ENCODE results near the gene SBF2. TPM values are rescaled to one million over a fixed set of nuclear protein-coding genes. Genes with fewer than 3 reads are reported as not detected.

SBF2 gene
- total RNA-seq, 5 donors from 2014 or later (not counting 1 experiment from before 2014, with no cell fraction given): 9.5 to 23.5 (median 13.0) TPM

GRCh38 chr11:10204021-10204420 is 90.0 kb downstream of the SBF2 start:
- Histone ChIP-seq H3K4me1 (ENCODE audit: control insufficient read depth in 1 of 2, extremely low read depth in 1 of 2, insufficient read depth in 2 of 2, low read length in 2 of 2) (no peaks in the 10 kb centered on the region), H3K9me3 (peaks cover 3% of the 10 kb centered on the region), H3K4me3 (ENCODE audit: control insufficient read depth in 1 of 2, extremely low read depth in 1 of 2, low read length in 1 of 2) (no peak overlapping the region), H3K36me3 (ENCODE audit: control insufficient read depth in 2 of 2, extremely low read depth in 1 of 2, insufficient read depth in 1 of 2, low read length in 1 of 2) (no peaks in the 10 kb centered on the region), H3K27me3 (replicated peaks in 1 of 2; ENCODE audit: control insufficient read depth in 2 of 2, extremely low read depth in 1 of 2, insufficient read depth in 2 of 2, low read length in 1 of 2) (no peaks in the 10 kb centered on the region), H3K27ac (ENCODE audit: low read length) (no peak overlapping the region)
- no peaks in the 10 kb centered on the region for H3K27me3 Mint-ChIP-seq
- WGBS (ENCODE audit: insufficient coverage): no CpG with 5 or more reads among the region's 4 CpGs
- no peaks in the 10 kb centered on the region for H3K4me1 Mint-ChIP-seq
- H3K27ac Mint-ChIP-seq: no peak overlapping the region
- ChIA-PET CTCF (interaction anchor here (0.6 to 1.5 kb wide), 6 partner anchors 19 to 126 kb away, joined by 4 to 12 read pairs (median 6); no protein-coding TSS in a partner anchor), POLR2A (interaction anchor here in 1 of 2 donors (0.6 kb wide), 1 partner anchor 81 kb away, joined by 4 read pairs; no protein-coding TSS in a partner anchor)
- H3K36me3 Mint-ChIP-seq: peaks cover 11% of the 10 kb centered on the region
- ATAC-seq (replicated peaks in 1 of 4) (no peak), DNase-seq (no peak)
- H3K4me3 Mint-ChIP-seq: no peak overlapping the region
- H3K9me3 Mint-ChIP-seq: peaks cover 0 to 18% (median 6%) of the 10 kb centered on the region in 3 donors

- Mint-ChIP-seq H3K9me3 (peaks cover 0 to 18% (median 6%) of the 10 kb centered on the region in 3 donors), H3K27ac (no peak overlapping the region), H3K4me1 (no peaks in the 10 kb centered on the region), H3K27me3 (no peaks in the 10 kb centered on the region), H3K36me3 (peaks cover 11% of the 10 kb centered on the region), H3K4me3 (no peak overlapping the region)
- ATAC-seq (replicated peaks in 1 of 4) (no peak), DNase-seq (no peak)
- no peak overlapping the region for H3K4me3 ChIP-seq (ENCODE audit: control insufficient read depth in 1 of 2, extremely low read depth in 1 of 2, low read length in 1 of 2)
- H3K36me3 ChIP-seq (ENCODE audit: control insufficient read depth in 2 of 2, extremely low read depth in 1 of 2, insufficient read depth in 1 of 2, low read length in 1 of 2): no peaks in the 10 kb centered on the region
- WGBS (ENCODE audit: insufficient coverage): 100% methylated on average over 1 of the region's 1 CpG
- ChIA-PET POLR2A (no interaction called here), CTCF (no interaction called here)
- H3K27ac ChIP-seq (ENCODE audit: low read length): no peak overlapping the region
- H3K4me1 ChIP-seq (ENCODE audit: control insufficient read depth in 1 of 2, extremely low read depth in 1 of 2, insufficient read depth in 2 of 2, low read length in 2 of 2): no peaks in the 10 kb centered on the region
- H3K9me3 ChIP-seq: peaks cover 3% of the 10 kb centered on the region
- H3K27me3 ChIP-seq (replicated peaks in 1 of 2; ENCODE audit: control insufficient read depth in 2 of 2, extremely low read depth in 1 of 2, insufficient read depth in 2 of 2, low read length in 1 of 2): no peaks in the 10 kb centered on the region
Observed at GRCh38 chr11:10201343-10201742, 92.7 kb downstream of the SBF2 start.

GRCh38 chr11:10197091-10197490 is 96.9 kb downstream of the SBF2 start:
- no peak overlapping the region for H3K27ac Mint-ChIP-seq
- no peak for ATAC-seq (replicated peaks in 1 of 4)
- Histone ChIP-seq H3K36me3 (ENCODE audit: control insufficient read depth in 2 of 2, extremely low read depth in 1 of 2, insufficient read depth in 1 of 2, low read length in 1 of 2) (no peaks in the 10 kb centered on the region), H3K4me1 (ENCODE audit: control insufficient read depth in 1 of 2, extremely low read depth in 1 of 2, insufficient read depth in 2 of 2, low read length in 2 of 2) (no peaks in the 10 kb centered on the region), H3K27ac (ENCODE audit: low read length) (no peak overlapping the region), H3K27me3 (replicated peaks in 1 of 2; ENCODE audit: control insufficient read depth in 2 of 2, extremely low read depth in 1 of 2, insufficient read depth in 2 of 2, low read length in 1 of 2) (no peaks in the 10 kb centered on the region), H3K9me3 (no peaks in the 10 kb centered on the region), H3K4me3 (ENCODE audit: control insufficient read depth in 1 of 2, extremely low read depth in 1 of 2, low read length in 1 of 2) (no peak overlapping the region)
- H3K27me3 Mint-ChIP-seq: no peaks in the 10 kb centered on the region
- peaks cover 13% of the 10 kb centered on the region for H3K36me3 Mint-ChIP-seq
- no peak for DNase-seq
- no peaks in the 10 kb centered on the region for H3K9me3 Mint-ChIP-seq
- POLR2A ChIA-PET: no interaction called here
- no CpG with 5 or more reads among the region's 2 CpGs for WGBS (ENCODE audit: insufficient coverage)
- H3K4me1 Mint-ChIP-seq: no peaks in the 10 kb centered on the region
- CTCF ChIA-PET: no interaction called here
- no peak overlapping the region for H3K4me3 Mint-ChIP-seq

- Histone ChIP-seq H3K4me1 (ENCODE audit: control insufficient read depth in 1 of 2, extremely low read depth in 1 of 2, insufficient read depth in 2 of 2, low read length in 2 of 2) (no peaks in the 10 kb centered on the region), H3K27ac (ENCODE audit: low read length) (no peak overlapping the region), H3K36me3 (ENCODE audit: control insufficient read depth in 2 of 2, extremely low read depth in 1 of 2, insufficient read depth in 1 of 2, low read length in 1 of 2) (no peaks in the 10 kb centered on the region), H3K27me3 (replicated peaks in 1 of 2; ENCODE audit: control insufficient read depth in 2 of 2, extremely low read depth in 1 of 2, insufficient read depth in 2 of 2, low read length in 1 of 2) (no peaks in the 10 kb centered on the region), H3K9me3 (no peaks in the 10 kb centered on the region), H3K4me3 (ENCODE audit: control insufficient read depth in 1 of 2, extremely low read depth in 1 of 2, low read length in 1 of 2) (no peak overlapping the region)
- DNase-seq (no peak), ATAC-seq (replicated peaks in 1 of 4) (no peak)
- WGBS (ENCODE audit: insufficient coverage): no CpG with 5 or more reads among the region's 2 CpGs
- no peak overlapping the region for H3K4me3 Mint-ChIP-seq
- peaks cover 15% of the 10 kb centered on the region for H3K36me3 Mint-ChIP-seq
- H3K27ac Mint-ChIP-seq: no peak overlapping the region
- no peaks in the 10 kb centered on the region for H3K4me1 Mint-ChIP-seq
- no peaks in the 10 kb centered on the region for H3K27me3 Mint-ChIP-seq
- POLR2A ChIA-PET: no interaction called here
- H3K9me3 Mint-ChIP-seq: no peaks in the 10 kb centered on the region
- CTCF ChIA-PET: no interaction called here
Observed at GRCh38 chr11:10192036-10192435, 102.0 kb downstream of the SBF2 start.

- no peaks in the 10 kb centered on the region for H3K27me3 Mint-ChIP-seq
- peaks cover 0 to 4% (median 0%) of the 10 kb centered on the region in 3 donors for H3K9me3 Mint-ChIP-seq
- peaks cover 10% of the 10 kb centered on the region for H3K36me3 Mint-ChIP-seq
- ChIA-PET CTCF (interaction anchor here in 1 of 2 donors (1.2 to 1.4 kb wide), 2 partner anchors 126 to 146 kb away, joined by 3 to 6 read pairs; no protein-coding TSS in a partner anchor), POLR2A (no interaction called here)
- H3K4me3 Mint-ChIP-seq: no peak overlapping the region
- WGBS (ENCODE audit: insufficient coverage): no CpG with 5 or more reads among the region's 3 CpGs
- H3K4me1 Mint-ChIP-seq: peaks cover 0 to 2% (median 0%) of the 10 kb centered on the region in 3 donors
- no peak overlapping the region for H3K27ac Mint-ChIP-seq
- Histone ChIP-seq H3K27me3 (replicated peaks in 1 of 2; ENCODE audit: control insufficient read depth in 2 of 2, extremely low read depth in 1 of 2, insufficient read depth in 2 of 2, low read length in 1 of 2) (no peaks in the 10 kb centered on the region), H3K36me3 (ENCODE audit: control insufficient read depth in 2 of 2, extremely low read depth in 1 of 2, insufficient read depth in 1 of 2, low read length in 1 of 2) (no peaks in the 10 kb centered on the region), H3K27ac (ENCODE audit: low read length) (no peak overlapping the region), H3K9me3 (no peaks in the 10 kb centered on the region), H3K4me1 (ENCODE audit: control insufficient read depth in 1 of 2, extremely low read depth in 1 of 2, insufficient read depth in 2 of 2, low read length in 2 of 2) (no peaks in the 10 kb centered on the region), H3K4me3 (ENCODE audit: control insufficient read depth in 1 of 2, extremely low read depth in 1 of 2, low read length in 1 of 2) (no peak overlapping the region)
- no peak for DNase-seq
- no peak for ATAC-seq (replicated peaks in 1 of 4)
Observed at GRCh38 chr11:10181811-10182210, 112.2 kb downstream of the SBF2 start.

- Histone ChIP-seq H3K4me3 (ENCODE audit: control insufficient read depth in 1 of 2, extremely low read depth in 1 of 2, low read length in 1 of 2) (no peak overlapping the region), H3K36me3 (ENCODE audit: control insufficient read depth in 2 of 2, extremely low read depth in 1 of 2, insufficient read depth in 1 of 2, low read length in 1 of 2) (no peaks in the 10 kb centered on the region), H3K9me3 (no peaks in the 10 kb centered on the region), H3K4me1 (ENCODE audit: control insufficient read depth in 1 of 2, extremely low read depth in 1 of 2, insufficient read depth in 2 of 2, low read length in 2 of 2) (no peaks in the 10 kb centered on the region), H3K27me3 (replicated peaks in 1 of 2; ENCODE audit: control insufficient read depth in 2 of 2, extremely low read depth in 1 of 2, insufficient read depth in 2 of 2, low read length in 1 of 2) (no peaks in the 10 kb centered on the region), H3K27ac (ENCODE audit: low read length) (no peak overlapping the region)
- Mint-ChIP-seq H3K27ac (no peak overlapping the region), H3K4me3 (no peak overlapping the region), H3K9me3 (no peaks in the 10 kb centered on the region), H3K36me3 (no peaks in the 10 kb centered on the region), H3K4me1 (peaks cover 5 to 19% (median 19%) of the 10 kb centered on the region in 3 donors), H3K27me3 (no peaks in the 10 kb centered on the region)
- no peak for ATAC-seq (replicated peaks in 1 of 4)
- no peak for DNase-seq
- ChIA-PET CTCF (no interaction called here), POLR2A (no interaction called here)
Observed at GRCh38 chr11:10164621-10165020, 129.4 kb downstream of the SBF2 start.

GRCh38 chr11:10162222-10162621 is 131.8 kb downstream of the SBF2 start:
- Mint-ChIP-seq H3K27ac (no peak overlapping the region), H3K9me3 (peaks cover 8 to 16% (median 11%) of the 10 kb centered on the region in 3 donors), H3K4me3 (no peak overlapping the region), H3K4me1 (peaks cover 5 to 10% (median 6%) of the 10 kb centered on the region in 3 donors), H3K36me3 (peaks cover 8% of the 10 kb centered on the region), H3K27me3 (no peaks in the 10 kb centered on the region)
- no CpG with 5 or more reads among the region's 2 CpGs for WGBS (ENCODE audit: insufficient coverage)
- ChIA-PET POLR2A (no interaction called here), CTCF (no interaction called here)
- no peak for ATAC-seq (replicated peaks in 1 of 4)
- Histone ChIP-seq H3K36me3 (ENCODE audit: control insufficient read depth in 2 of 2, extremely low read depth in 1 of 2, insufficient read depth in 1 of 2, low read length in 1 of 2) (no peaks in the 10 kb centered on the region), H3K4me1 (ENCODE audit: control insufficient read depth in 1 of 2, extremely low read depth in 1 of 2, insufficient read depth in 2 of 2, low read length in 2 of 2) (no peaks in the 10 kb centered on the region), H3K27me3 (replicated peaks in 1 of 2; ENCODE audit: control insufficient read depth in 2 of 2, extremely low read depth in 1 of 2, insufficient read depth in 2 of 2, low read length in 1 of 2) (no peaks in the 10 kb centered on the region), H3K9me3 (no peaks in the 10 kb centered on the region), H3K27ac (ENCODE audit: low read length) (no peak overlapping the region), H3K4me3 (ENCODE audit: control insufficient read depth in 1 of 2, extremely low read depth in 1 of 2, low read length in 1 of 2) (no peak overlapping the region)
- DNase-seq: no peak
